ENCODE results near the gene PFKFB3. TPM values are rescaled to one million over a fixed set of nuclear protein-coding genes. Genes with fewer than 3 reads are reported as not detected.

PFKFB3 gene
- total RNA-seq, 1 donor from 2014 or later = 37.9 TPM

GRCh38 chr10:6217611-6218010, 14.9 kb downstream of the PFKFB3 start:
- no peaks in the 10 kb centered on the region for H3K9me3 Mint-ChIP-seq (ENCODE audit: unreplicated experiment)
- no peak for DNase-seq (ENCODE audit: extremely low spot score, unreplicated experiment)
- peaks cover 27% of the 10 kb centered on the region for H3K4me1 Mint-ChIP-seq (ENCODE audit: unreplicated experiment)
- no peak overlapping the region for H3K4me3 Mint-ChIP-seq (ENCODE audit: unreplicated experiment)
- peaks cover 44% of the 10 kb centered on the region for H3K36me3 Mint-ChIP-seq (ENCODE audit: unreplicated experiment)
- TF ChIP-seq CTCF (IDR thresholded peaks at IDR 0.05) = no peak
- H3K27ac Mint-ChIP-seq (ENCODE audit: unreplicated experiment) = no peak overlapping the region
- no peaks in the 10 kb centered on the region for H3K27me3 Mint-ChIP-seq (ENCODE audit: unreplicated experiment)

- peaks cover 42% of the 10 kb centered on the region for H3K36me3 Mint-ChIP-seq (ENCODE audit: unreplicated experiment)
- H3K27me3 Mint-ChIP-seq (ENCODE audit: unreplicated experiment) = no peaks in the 10 kb centered on the region
- peaks cover 15% of the 10 kb centered on the region for H3K4me1 Mint-ChIP-seq (ENCODE audit: unreplicated experiment)
- peak overlapping the region; percentile 66 for H3K27ac Mint-ChIP-seq (ENCODE audit: unreplicated experiment)
- no peak for TF ChIP-seq CTCF (IDR thresholded peaks at IDR 0.05)
- H3K4me3 Mint-ChIP-seq (ENCODE audit: unreplicated experiment) = no peak overlapping the region
- H3K9me3 Mint-ChIP-seq (ENCODE audit: unreplicated experiment) = no peaks in the 10 kb centered on the region
- DNase-seq (ENCODE audit: extremely low spot score, unreplicated experiment) = no peak
These were observed 16.2 kb downstream of the PFKFB3 start for GRCh38 chr10:6218692-6219493.

GRCh38 chr10:6219494-6219836, 16.7 kb downstream of the PFKFB3 start:
- peaks cover 44% of the 10 kb centered on the region for H3K36me3 Mint-ChIP-seq (ENCODE audit: unreplicated experiment)
- H3K9me3 Mint-ChIP-seq (ENCODE audit: unreplicated experiment) = no peaks in the 10 kb centered on the region
- H3K27ac Mint-ChIP-seq (ENCODE audit: unreplicated experiment) = peak overlapping the region; percentile 57
- no peak for TF ChIP-seq CTCF (IDR thresholded peaks at IDR 0.05)
- DNase-seq (ENCODE audit: extremely low spot score, unreplicated experiment) = no peak
- H3K4me3 Mint-ChIP-seq (ENCODE audit: unreplicated experiment) = no peak overlapping the region
- H3K27me3 Mint-ChIP-seq (ENCODE audit: unreplicated experiment) = no peaks in the 10 kb centered on the region
- peaks cover 13% of the 10 kb centered on the region for H3K4me1 Mint-ChIP-seq (ENCODE audit: unreplicated experiment)

- no peak for DNase-seq (ENCODE audit: extremely low spot score, unreplicated experiment)
- H3K9me3 Mint-ChIP-seq (ENCODE audit: unreplicated experiment) = no peaks in the 10 kb centered on the region
- H3K36me3 Mint-ChIP-seq (ENCODE audit: unreplicated experiment) = peaks cover 44% of the 10 kb centered on the region
- H3K4me3 Mint-ChIP-seq (ENCODE audit: unreplicated experiment) = no peak overlapping the region
- no peaks in the 10 kb centered on the region for H3K27me3 Mint-ChIP-seq (ENCODE audit: unreplicated experiment)
- no peak overlapping the region for H3K27ac Mint-ChIP-seq (ENCODE audit: unreplicated experiment)
- no peak for TF ChIP-seq CTCF (IDR thresholded peaks at IDR 0.05)
- H3K4me1 Mint-ChIP-seq (ENCODE audit: unreplicated experiment) = peaks cover 13% of the 10 kb centered on the region
These were observed 17.9 kb downstream of the PFKFB3 start for GRCh38 chr10:6220418-6221191.
